HEK293 (cell line): ENCODE results near the gene MRPS10.

Experiments
- CTCF ChIA-PET: fragments of 350-600 bp; formaldehyde crosslinking; extraction: SDS; loops from one replicate; lab custom pipeline; 2021; ENCODE audit warnings: antibody characterized with exemption; lab: Yijun Ruan, JAX
- POLR2A ChIA-PET: fragments of 300-600 bp; formaldehyde crosslinking; extraction: SDS; loops from one replicate; lab custom pipeline; 2020; ENCODE audit warnings: antibody characterized with exemption, inconsistent platforms; lab: Yijun Ruan, JAX
- H3K27ac ChIP-seq: fragments of 200-500 bp; sonication (Bioruptor generic); 2 replicates; pipeline ENCODE4 v1.5.1; 2014; ENCODE audit warnings: low read depth, low read length, control low read depth, inconsistent platforms; ENCODE audit errors: extremely low read depth
- H3K36me3 ChIP-seq, 2 experiments: fragments of 200-500 bp in 1 of 2; sonication (Bioruptor generic) in 1 of 2; 1 replicate in 1 of 2; 2 replicates in 1 of 2; pipeline ENCODE4 v1.5.1; 2014 to 2017; ENCODE audit warnings: inconsistent platforms in 2 of 2, low read length in 2 of 2; ENCODE audit not compliant: control insufficient read depth in 2 of 2, insufficient read depth in 1 of 2
- H3K4me1 ChIP-seq: fragments of 200-500 bp; sonication (Bioruptor generic); 2 replicates; pipeline ENCODE4 v1.5.1; 2014; ENCODE audit warnings: mild to moderate bottlenecking, low read length, inconsistent platforms; ENCODE audit not compliant: control insufficient read depth, insufficient read depth
- H3K4me3 ChIP-seq: 2 replicates; pipeline ENCODE4 v1.5.1; 2011; ENCODE audit warnings: low read depth, mild to moderate bottlenecking, control low read depth, low read length, moderate library complexity
- H3K9me3 ChIP-seq: fragments of 200-500 bp; sonication (Bioruptor generic); 2 replicates; pipeline ENCODE4 v1.5.1; 2014; ENCODE audit warnings: low read depth, low read length, inconsistent platforms; ENCODE audit not compliant: control insufficient read depth, insufficient read depth
- EGR2 ChIP-seq: fragments of 450-650 bp; formaldehyde crosslinking; IDR thresholded peaks from 2 replicates; pipeline ENCODE4 v1.5.1; 2016; ENCODE audit warnings: low read depth, missing biosample characterization, missing genetic modification characterization
- IKZF3 ChIP-seq: fragments of 450-650 bp; IDR thresholded peaks from 2 replicates; pipeline ENCODE4 v1.5.0; 2018; ENCODE audit warnings: missing biosample characterization, mild to moderate bottlenecking, missing genetic modification characterization, moderate library complexity
- MZF1 ChIP-seq: fragments of 450-650 bp; formaldehyde crosslinking; IDR thresholded peaks from 2 replicates; pipeline ENCODE4 v1.5.1; 2017; ENCODE audit warnings: missing biosample characterization, missing genetic modification characterization, borderline replicate concordance
- OSR2 ChIP-seq: fragments of 450-650 bp; formaldehyde crosslinking; IDR thresholded peaks from 2 replicates; pipeline ENCODE4 v1.5.1; 2016; ENCODE audit warnings: missing biosample characterization, missing genetic modification characterization
- ZNF184 ChIP-seq: fragments of 450-650 bp; IDR thresholded peaks from 2 replicates; pipeline ENCODE4 v1.5.1; 2018; ENCODE audit warnings: missing biosample characterization, mild to moderate bottlenecking, missing genetic modification characterization
- ZNF221 ChIP-seq: fragments of 450-650 bp; formaldehyde crosslinking; IDR thresholded peaks from 2 replicates; pipeline ENCODE4 v1.5.1; 2017; ENCODE audit warnings: missing biosample characterization, missing genetic modification characterization, borderline replicate concordance
- ZNF248 ChIP-seq: fragments of 450-650 bp; formaldehyde crosslinking; IDR thresholded peaks from 2 replicates; pipeline ENCODE4 v1.5.1; 2017; ENCODE audit warnings: missing biosample characterization, missing genetic modification characterization
- ZNF335 ChIP-seq: fragments of 450-650 bp; formaldehyde crosslinking; conservative IDR thresholded peaks from 2 replicates; pipeline ENCODE4 v1.5.1; 2016; ENCODE audit warnings: missing biosample characterization, missing genetic modification characterization
- ZNF426 ChIP-seq: fragments of 450-650 bp; formaldehyde crosslinking; IDR thresholded peaks from 2 replicates; pipeline ENCODE4 v1.5.1; 2017; ENCODE audit warnings: missing biosample characterization, missing genetic modification characterization, mild to moderate bottlenecking, inconsistent platforms, moderate library complexity
- ZNF433 ChIP-seq: fragments of 450-650 bp; formaldehyde crosslinking; IDR thresholded peaks from 2 replicates; pipeline ENCODE4 v1.5.1; 2016; ENCODE audit warnings: missing biosample characterization, missing genetic modification characterization, low read depth
- ZNF501 ChIP-seq: fragments of 450-650 bp; formaldehyde crosslinking; IDR thresholded peaks from 2 replicates; pipeline ENCODE4 v1.5.1; 2016; ENCODE audit warnings: missing biosample characterization, missing genetic modification characterization
- ZNF621 ChIP-seq: fragments of 450-650 bp; formaldehyde crosslinking; IDR thresholded peaks from 2 replicates; pipeline ENCODE4 v1.5.1; 2017; ENCODE audit warnings: missing biosample characterization, missing genetic modification characterization
- ZNF670 ChIP-seq: fragments of 450-650 bp; formaldehyde crosslinking; IDR thresholded peaks from 2 replicates; pipeline ENCODE4 v1.5.1; 2016; ENCODE audit warnings: missing biosample characterization, missing genetic modification characterization, low read depth
- TF ChIP-seq, protein P1 (sequence below): fragments of 450-650 bp; formaldehyde crosslinking; IDR thresholded peaks from 2 replicates; pipeline ENCODE4 v1.5.1; 2016; ENCODE audit warnings: missing biosample characterization, missing genetic modification characterization
- TF ChIP-seq, protein P2 (sequence below): fragments of 450-650 bp; formaldehyde crosslinking; IDR thresholded peaks from 2 replicates; pipeline ENCODE4 v1.5.1; 2016; ENCODE audit warnings: missing biosample characterization, missing genetic modification characterization
- TF ChIP-seq, protein P3 (sequence below): fragments of 450-650 bp; formaldehyde crosslinking; IDR thresholded peaks from 2 replicates; pipeline ENCODE4 v1.5.1; 2016; ENCODE audit warnings: missing biosample characterization, missing genetic modification characterization
- TF ChIP-seq, protein P4 (sequence below): fragments of 450-650 bp; formaldehyde crosslinking; IDR thresholded peaks from 2 replicates; pipeline ENCODE4 v1.5.1; 2017; ENCODE audit warnings: missing biosample characterization, mild to moderate bottlenecking, missing genetic modification characterization, moderate library complexity
- TF ChIP-seq, protein P5 (sequence below): fragments of 450-650 bp; formaldehyde crosslinking; IDR thresholded peaks from 2 replicates; pipeline ENCODE4 v1.5.1; 2016; ENCODE audit warnings: missing biosample characterization, missing genetic modification characterization, borderline replicate concordance

Gene MRPS10

DNA sequence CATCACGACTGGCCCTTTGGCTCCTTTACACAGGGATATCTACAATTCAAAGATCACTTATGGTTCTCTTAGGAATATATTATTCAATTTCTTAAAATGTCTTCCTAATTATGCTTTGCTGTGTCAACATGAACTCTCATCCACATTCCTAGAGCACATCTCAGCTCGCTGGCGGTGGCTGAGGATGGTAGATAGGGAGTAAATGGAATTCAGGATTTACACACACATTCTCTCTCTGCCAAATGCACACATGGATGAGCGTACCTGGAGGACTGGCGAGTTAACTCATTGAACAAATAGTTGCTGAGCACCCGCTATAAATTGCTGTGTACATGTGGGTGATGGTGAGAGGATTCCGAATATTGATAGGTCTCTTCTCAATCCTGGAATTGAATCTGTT lies 4.8 kb upstream of the MRPS10 start (continued):
- TF ChIP-seq, protein P1, sequence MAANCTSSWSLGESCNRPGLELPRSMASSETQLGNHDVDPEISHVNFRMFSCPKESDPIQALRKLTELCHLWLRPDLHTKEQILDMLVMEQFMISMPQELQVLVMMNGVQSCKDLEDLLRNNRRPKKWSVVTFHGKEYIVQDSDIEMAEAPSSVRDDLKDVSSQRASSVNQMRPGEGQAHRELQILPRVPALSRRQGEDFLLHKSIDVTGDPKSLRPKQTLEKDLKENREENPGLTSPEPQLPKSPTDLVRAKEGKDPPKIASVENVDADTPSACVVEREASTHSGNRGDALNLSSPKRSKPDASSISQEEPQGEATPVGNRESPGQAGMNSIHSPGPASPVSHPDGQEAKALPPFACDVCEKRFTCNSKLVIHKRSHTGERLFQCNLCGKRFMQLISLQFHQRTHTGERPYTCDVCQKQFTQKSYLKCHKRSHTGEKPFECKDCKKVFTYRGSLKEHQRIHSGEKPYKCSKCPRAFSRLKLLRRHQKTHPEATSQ (tag by site-specific recombination) = no peak
- TF ChIP-seq, protein P2, sequence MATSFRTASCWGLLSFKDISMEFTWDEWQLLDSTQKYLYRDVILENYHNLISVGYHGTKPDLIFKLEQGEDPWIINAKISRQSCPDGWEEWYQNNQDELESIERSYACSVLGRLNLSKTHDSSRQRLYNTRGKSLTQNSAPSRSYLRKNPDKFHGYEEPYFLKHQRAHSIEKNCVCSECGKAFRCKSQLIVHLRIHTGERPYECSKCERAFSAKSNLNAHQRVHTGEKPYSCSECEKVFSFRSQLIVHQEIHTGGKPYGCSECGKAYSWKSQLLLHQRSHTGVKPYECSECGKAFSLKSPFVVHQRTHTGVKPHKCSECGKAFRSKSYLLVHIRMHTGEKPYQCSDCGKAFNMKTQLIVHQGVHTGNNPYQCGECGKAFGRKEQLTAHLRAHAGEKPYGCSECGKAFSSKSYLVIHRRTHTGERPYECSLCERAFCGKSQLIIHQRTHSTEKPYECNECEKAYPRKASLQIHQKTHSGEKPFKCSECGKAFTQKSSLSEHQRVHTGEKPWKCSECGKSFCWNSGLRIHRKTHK (tag by site-specific recombination) = no peak
- TF ChIP-seq OSR2 (tag by site-specific recombination) = no peak

DNA sequence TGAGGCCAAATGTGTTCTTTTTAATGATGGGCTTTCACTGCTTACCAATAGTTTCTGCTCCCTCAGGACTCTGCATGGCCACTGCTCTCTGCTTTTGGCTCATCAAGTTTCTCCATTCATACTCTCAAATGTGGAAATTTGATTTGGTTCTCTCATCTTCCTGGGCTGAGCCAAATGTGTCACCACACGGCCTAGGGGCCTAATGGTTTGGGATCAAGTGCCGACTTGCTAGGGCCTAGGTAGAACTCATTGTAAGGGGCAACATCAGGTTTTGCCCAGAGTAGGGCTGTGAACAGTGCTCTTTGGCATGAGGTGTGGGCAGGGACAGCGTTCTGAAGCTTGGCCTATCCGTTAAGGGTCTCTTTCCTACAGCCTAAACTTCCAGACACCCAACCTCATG lies 3.9 kb upstream of the MRPS10 start:
- no peaks in the 10 kb centered on the region; a peak in 1 of 3 replicates for H3K36me3 ChIP-seq
- H3K4me3 ChIP-seq = no peak overlapping the region
- H3K4me1 ChIP-seq = peaks cover 12% of the 10 kb centered on the region
- CTCF ChIA-PET = interaction anchor here (1.2 kb wide), 1 partner anchor 9 kb away, joined by 6 read pairs; no protein-coding TSS in a partner anchor
- H3K27ac ChIP-seq = no peak overlapping the region
- TF ChIP-seq ZNF621 (tag by site-specific recombination) (no peak), ZNF426 (tag by site-specific recombination) (no peak), ZNF248 (tag by site-specific recombination) (no peak), OSR2 (tag by site-specific recombination) (no peak), ZNF221 (no peak), ZNF670 (no peak), ZNF433 (tag by site-specific recombination) (no peak), ZNF184 (no peak), ZNF501 (tag by site-specific recombination) (no peak), IKZF3 (no peak), ZNF335 (tag by site-specific recombination) (no peak), EGR2 (tag by site-specific recombination) (no peak), MZF1 (tag by site-specific recombination) (no peak)
- TF ChIP-seq, protein P3, sequence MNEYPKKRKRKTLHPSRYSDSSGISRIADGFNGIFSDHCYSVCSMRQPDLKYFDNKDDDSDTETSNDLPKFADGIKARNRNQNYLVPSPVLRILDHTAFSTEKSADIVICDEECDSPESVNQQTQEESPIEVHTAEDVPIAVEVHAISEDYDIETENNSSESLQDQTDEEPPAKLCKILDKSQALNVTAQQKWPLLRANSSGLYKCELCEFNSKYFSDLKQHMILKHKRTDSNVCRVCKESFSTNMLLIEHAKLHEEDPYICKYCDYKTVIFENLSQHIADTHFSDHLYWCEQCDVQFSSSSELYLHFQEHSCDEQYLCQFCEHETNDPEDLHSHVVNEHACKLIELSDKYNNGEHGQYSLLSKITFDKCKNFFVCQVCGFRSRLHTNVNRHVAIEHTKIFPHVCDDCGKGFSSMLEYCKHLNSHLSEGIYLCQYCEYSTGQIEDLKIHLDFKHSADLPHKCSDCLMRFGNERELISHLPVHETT (tag by site-specific recombination) = no peak
- TF ChIP-seq, protein P4, sequence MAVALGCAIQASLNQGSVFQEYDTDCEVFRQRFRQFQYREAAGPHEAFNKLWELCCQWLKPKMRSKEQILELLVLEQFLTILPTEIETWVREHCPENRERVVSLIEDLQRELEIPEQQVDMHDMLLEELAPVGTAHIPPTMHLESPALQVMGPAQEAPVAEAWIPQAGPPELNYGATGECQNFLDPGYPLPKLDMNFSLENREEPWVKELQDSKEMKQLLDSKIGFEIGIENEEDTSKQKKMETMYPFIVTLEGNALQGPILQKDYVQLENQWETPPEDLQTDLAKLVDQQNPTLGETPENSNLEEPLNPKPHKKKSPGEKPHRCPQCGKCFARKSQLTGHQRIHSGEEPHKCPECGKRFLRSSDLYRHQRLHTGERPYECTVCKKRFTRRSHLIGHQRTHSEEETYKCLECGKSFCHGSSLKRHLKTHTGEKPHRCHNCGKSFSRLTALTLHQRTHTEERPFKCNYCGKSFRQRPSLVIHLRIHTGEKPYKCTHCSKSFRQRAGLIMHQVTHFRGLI (tag by site-specific recombination) = no peak
- TF ChIP-seq, protein P5, sequence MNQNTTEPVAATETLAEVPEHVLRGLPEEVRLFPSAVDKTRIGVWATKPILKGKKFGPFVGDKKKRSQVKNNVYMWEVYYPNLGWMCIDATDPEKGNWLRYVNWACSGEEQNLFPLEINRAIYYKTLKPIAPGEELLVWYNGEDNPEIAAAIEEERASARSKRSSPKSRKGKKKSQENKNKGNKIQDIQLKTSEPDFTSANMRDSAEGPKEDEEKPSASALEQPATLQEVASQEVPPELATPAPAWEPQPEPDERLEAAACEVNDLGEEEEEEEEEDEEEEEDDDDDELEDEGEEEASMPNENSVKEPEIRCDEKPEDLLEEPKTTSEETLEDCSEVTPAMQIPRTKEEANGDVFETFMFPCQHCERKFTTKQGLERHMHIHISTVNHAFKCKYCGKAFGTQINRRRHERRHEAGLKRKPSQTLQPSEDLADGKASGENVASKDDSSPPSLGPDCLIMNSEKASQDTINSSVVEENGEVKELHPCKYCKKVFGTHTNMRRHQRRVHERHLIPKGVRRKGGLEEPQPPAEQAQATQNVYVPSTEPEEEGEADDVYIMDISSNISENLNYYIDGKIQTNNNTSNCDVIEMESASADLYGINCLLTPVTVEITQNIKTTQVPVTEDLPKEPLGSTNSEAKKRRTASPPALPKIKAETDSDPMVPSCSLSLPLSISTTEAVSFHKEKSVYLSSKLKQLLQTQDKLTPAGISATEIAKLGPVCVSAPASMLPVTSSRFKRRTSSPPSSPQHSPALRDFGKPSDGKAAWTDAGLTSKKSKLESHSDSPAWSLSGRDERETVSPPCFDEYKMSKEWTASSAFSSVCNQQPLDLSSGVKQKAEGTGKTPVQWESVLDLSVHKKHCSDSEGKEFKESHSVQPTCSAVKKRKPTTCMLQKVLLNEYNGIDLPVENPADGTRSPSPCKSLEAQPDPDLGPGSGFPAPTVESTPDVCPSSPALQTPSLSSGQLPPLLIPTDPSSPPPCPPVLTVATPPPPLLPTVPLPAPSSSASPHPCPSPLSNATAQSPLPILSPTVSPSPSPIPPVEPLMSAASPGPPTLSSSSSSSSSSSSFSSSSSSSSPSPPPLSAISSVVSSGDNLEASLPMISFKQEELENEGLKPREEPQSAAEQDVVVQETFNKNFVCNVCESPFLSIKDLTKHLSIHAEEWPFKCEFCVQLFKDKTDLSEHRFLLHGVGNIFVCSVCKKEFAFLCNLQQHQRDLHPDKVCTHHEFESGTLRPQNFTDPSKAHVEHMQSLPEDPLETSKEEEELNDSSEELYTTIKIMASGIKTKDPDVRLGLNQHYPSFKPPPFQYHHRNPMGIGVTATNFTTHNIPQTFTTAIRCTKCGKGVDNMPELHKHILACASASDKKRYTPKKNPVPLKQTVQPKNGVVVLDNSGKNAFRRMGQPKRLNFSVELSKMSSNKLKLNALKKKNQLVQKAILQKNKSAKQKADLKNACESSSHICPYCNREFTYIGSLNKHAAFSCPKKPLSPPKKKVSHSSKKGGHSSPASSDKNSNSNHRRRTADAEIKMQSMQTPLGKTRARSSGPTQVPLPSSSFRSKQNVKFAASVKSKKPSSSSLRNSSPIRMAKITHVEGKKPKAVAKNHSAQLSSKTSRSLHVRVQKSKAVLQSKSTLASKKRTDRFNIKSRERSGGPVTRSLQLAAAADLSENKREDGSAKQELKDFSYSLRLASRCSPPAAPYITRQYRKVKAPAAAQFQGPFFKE (tag by site-specific recombination) = no peak
- no peaks in the 10 kb centered on the region for H3K9me3 ChIP-seq
- POLR2A ChIA-PET = no interaction called here
